GM10266 (cell line): ENCODE data around the gene ARHGAP8.
"Not testable (repeated sequence)": the region's sequence is repeated elsewhere in the genome, so short reads cannot be mapped to it uniquely, and the experiment has no call there.

Source experiments
- DNase-seq: peaks from one replicate; pipeline ENCODE4 v3.0.0; 2012; ENCODE audit errors: extremely low spot score
- TF ChIP-seq, protein P1 (sequence below): IDR thresholded peaks from 2 replicates; pipeline ENCODE4 v1.5.1; 2012; ENCODE audit warnings: mild to moderate bottlenecking, low read depth; ENCODE audit not compliant: control insufficient read depth, insufficient read depth; ENCODE audit errors: missing control alignments

ARHGAP8 gene

DNA sequence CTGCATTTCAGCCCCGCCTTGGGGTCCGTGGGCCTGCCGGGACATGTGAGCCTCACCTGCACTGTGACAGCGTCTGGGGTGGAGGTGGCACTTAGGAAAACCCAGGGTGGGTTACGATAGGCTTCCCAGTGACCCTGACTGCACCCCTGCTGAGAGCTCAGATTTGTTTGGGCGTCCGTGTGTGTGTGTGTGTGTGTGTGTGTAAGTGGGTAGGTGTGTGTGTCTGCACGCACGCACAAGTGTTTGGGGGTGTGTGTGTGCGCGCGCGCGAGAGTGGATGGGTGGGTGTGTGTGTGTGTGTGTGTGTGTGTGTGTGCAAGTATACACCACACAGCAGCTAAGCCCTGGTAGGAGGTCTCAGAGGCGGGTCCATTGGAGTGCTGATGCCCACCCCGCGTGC lies 12.1 kb upstream of the ARHGAP8 start:
- no peak for DNase-seq
- TF ChIP-seq, protein P1, sequence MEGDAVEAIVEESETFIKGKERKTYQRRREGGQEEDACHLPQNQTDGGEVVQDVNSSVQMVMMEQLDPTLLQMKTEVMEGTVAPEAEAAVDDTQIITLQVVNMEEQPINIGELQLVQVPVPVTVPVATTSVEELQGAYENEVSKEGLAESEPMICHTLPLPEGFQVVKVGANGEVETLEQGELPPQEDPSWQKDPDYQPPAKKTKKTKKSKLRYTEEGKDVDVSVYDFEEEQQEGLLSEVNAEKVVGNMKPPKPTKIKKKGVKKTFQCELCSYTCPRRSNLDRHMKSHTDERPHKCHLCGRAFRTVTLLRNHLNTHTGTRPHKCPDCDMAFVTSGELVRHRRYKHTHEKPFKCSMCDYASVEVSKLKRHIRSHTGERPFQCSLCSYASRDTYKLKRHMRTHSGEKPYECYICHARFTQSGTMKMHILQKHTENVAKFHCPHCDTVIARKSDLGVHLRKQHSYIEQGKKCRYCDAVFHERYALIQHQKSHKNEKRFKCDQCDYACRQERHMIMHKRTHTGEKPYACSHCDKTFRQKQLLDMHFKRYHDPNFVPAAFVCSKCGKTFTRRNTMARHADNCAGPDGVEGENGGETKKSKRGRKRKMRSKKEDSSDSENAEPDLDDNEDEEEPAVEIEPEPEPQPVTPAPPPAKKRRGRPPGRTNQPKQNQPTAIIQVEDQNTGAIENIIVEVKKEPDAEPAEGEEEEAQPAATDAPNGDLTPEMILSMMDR = no peak

DNA sequence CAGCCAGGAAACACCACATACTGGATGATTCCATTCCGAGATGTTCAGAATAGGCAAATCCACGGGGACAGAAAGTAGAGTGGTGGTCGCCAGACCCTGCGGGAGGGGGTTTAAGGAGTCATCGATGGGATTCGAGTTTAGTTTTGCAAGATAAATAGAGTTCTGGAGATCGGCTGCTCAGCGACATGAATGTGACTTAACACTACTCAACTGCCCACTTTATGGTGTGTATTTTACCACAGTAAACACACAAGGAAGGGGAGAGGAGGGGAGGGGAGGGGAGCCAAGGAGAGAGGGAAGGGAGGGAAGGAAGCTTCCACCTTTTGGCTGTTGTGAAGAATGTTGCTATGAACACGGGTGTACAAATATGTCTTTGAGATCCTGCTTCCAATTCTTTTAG lies 10.4 kb upstream of the ARHGAP8 start:
- no peak for DNase-seq
- TF ChIP-seq, protein P1 = no peak

DNA sequence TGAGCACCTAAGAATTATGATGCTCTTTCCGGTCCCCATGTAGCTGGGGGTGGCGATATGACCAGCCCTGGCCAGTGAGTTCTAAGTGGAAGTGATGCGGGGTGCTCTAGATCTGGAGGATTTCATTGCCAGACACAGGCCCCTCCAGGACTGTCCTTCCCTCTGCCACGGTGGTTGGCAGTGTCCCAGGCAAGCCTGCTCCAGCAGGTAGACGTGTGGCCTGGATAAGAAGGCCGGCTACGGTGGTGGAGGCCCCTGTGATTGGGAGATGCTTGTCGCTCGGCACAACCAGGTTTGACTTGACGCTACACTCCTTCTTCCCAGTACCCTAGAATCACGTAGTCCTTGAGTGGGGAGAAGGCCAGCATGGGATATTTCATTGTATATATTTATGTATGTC lies 9.1 kb upstream of the ARHGAP8 start:
- TF ChIP-seq, protein P1 = no peak
- no peak for DNase-seq

DNA sequence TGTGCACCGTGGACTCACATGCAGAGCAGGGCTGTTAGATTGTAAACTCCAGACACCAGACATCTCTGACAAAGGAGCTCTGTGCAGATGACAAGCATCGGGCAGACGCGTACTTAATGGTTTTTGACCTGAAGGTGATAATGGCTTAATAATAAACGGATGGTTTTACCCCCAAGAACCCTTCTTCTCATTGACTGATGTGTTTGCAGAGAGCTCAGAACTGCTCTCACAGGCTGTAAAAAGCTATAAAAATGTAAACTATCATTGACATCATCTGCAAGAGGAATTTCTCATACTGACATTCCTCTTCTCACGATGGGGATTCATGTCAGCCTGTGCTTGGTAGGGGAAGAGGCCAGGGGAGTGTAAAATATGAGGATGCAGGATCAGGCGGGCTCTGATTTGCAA lies 8.6 kb upstream of the ARHGAP8 start:
- no peak for DNase-seq
- TF ChIP-seq, protein P1 = no peak

DNA sequence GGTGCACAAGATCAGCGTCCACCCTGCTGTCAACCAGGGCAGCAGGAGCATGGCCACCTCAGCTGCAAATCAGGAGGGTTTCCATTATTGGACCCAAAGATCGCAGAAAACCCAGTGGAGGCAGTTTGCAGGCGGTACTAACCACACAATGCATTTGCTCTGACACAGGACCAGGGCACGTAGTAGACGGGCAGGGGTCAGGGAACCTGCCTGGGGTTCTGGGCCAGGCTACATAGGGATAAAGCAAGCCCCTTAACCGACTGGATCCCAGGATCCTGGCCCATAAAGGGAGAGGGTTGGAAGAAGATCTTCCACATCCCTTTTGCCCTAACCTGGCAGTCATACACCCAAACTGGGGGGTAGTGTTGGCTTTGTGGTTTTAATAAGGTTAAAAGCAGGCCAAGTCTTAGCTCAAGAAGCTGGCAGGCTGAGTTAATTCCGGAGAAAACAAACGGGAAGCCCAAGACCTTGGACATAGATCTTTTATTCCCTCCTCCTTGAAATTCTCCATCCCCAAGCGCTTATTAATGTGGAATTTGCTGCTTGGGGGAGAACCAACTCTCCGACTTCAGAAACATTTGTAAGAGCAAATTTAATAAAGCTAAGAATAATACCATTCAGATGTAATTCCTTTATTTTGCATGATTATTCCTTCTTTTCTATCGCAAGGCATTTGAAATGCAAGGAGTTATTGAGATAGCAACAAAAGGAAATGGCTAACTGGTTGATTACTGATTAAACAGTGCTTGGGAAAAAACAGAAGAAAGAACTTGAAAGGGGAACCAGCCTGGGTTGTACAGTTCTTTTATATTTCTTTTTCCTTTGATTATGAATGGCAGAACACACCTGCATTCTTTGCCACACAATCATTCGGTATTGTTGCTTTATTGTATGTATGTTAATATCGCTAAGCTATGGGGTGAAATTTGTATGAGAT lies 6.3 kb upstream of the ARHGAP8 start:
- DNase-seq = no peak

DNA sequence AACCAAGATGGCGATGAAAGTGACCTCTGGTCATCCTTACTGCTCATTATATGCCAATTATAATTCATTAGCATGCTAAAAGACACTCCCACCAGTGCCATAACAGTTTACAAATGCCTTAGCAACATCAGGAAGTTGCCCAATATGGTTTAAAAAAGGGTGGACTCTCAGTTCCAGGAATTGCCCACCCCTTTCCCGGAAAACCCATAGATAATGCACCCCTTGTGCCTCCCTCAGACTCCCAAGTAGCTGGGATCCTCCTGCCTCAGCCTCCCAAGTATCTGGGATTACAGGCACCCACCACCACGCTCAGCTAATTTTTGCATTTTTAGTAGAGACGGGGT lies 4.6 kb upstream of the ARHGAP8 start:
- not testable (repeated sequence) for DNase-seq

More for the DNA sequence above, 6.3 kb upstream of the ARHGAP8 start:
- TF ChIP-seq, protein P1 = no peak

DNA sequence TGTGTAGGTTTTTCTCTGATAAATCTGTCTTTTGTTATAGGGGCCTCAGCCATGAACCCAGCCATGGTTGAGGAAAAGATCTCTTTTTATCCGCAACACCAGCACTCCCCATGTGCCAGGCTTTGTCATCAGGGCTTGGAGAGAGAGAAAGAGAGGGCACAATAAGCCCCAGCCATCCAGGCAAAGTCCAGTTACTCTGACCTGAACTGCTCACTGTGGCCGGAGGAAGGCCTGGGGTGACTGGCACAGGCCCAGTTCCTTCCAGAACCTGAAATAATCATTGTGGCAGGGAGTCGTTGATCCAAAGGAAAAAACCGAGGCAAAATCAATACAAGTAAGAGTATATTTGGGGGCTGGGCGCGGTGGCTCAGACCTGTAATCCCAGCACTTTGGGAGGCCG lies 3.9 kb upstream of the ARHGAP8 start:
- no peak for DNase-seq

More for the DNA sequence above, 3.9 kb upstream of the ARHGAP8 start:
- TF ChIP-seq, protein P1 = no peak
